HG02938 (cell line): ENCODE results near the gene MDN1.

Experiments used
- ATAC-seq: cut with Tn5 transposase; IDR thresholded peaks from one replicate; pipeline ENCODE4 v1.9.1; 2021; ENCODE audit warnings: mild to moderate bottlenecking, moderate library complexity; ENCODE audit not compliant: unreplicated experiment

MDN1 gene

GRCh38 chr6:89695667-89696066 is 123.9 kb downstream of the MDN1 start:
- no peak for ATAC-seq

- ATAC-seq: no peak
These were observed 125.2 kb downstream of the MDN1 start for GRCh38 chr6:89694428-89694827.

GRCh38 chr6:89693207-89693606 is 126.4 kb downstream of the MDN1 start:
- no peak for ATAC-seq

GRCh38 chr6:89692256-89692655 is 127.3 kb downstream of the MDN1 start:
- no peak for ATAC-seq

GRCh38 chr6:89690944-89691324 is 128.7 kb downstream of the MDN1 start:
- ATAC-seq: no peak

- ATAC-seq: no peak
These were observed 129.9 kb downstream of the MDN1 start for GRCh38 chr6:89689732-89690131.

GRCh38 chr6:89688328-89688727 is 131.3 kb downstream of the MDN1 start:
- ATAC-seq: no peak

GRCh38 chr6:89685311-89685710 is 134.3 kb downstream of the MDN1 start:
- no peak for ATAC-seq

GRCh38 chr6:89682991-89683390 is 136.6 kb downstream of the MDN1 start:
- no peak for ATAC-seq

- ATAC-seq: no peak
These were observed 137.5 kb downstream of the MDN1 start for GRCh38 chr6:89681983-89682564.

GRCh38 chr6:89680551-89680950 is 139.0 kb downstream of the MDN1 start:
- ATAC-seq: no peak

GRCh38 chr6:89680150-89680549 is 139.4 kb downstream of the MDN1 start:
- ATAC-seq: no peak

- no peak for ATAC-seq
These were observed 140.1 kb downstream of the MDN1 start for GRCh38 chr6:89679215-89680120.

GRCh38 chr6:89678531-89678930 is 141.1 kb downstream of the MDN1 start:
- no peak for ATAC-seq

GRCh38 chr6:89675949-89676748 is 143.4 kb downstream of the MDN1 start:
- ATAC-seq: no peak

- ATAC-seq: no peak
These were observed 148.5 kb downstream of the MDN1 start for GRCh38 chr6:89670935-89671565.

- ATAC-seq: no peak
These were observed 150.6 kb downstream of the MDN1 start for GRCh38 chr6:89669002-89669401.

- ATAC-seq: no peak
These were observed 151.6 kb downstream of the MDN1 start for GRCh38 chr6:89667872-89668556.

- ATAC-seq: no peak
These were observed 156.9 kb downstream of the MDN1 start for GRCh38 chr6:89662659-89663223.

GRCh38 chr6:89661559-89661958 is 158.0 kb downstream of the MDN1 start:
- no peak for ATAC-seq
